ENCODE results near the gene DOP1A.
"Not testable (repeated sequence)": the region's sequence is repeated elsewhere in the genome, so short reads cannot be mapped to it uniquely, and the experiment has no call there.

Gene DOP1A

DNA sequence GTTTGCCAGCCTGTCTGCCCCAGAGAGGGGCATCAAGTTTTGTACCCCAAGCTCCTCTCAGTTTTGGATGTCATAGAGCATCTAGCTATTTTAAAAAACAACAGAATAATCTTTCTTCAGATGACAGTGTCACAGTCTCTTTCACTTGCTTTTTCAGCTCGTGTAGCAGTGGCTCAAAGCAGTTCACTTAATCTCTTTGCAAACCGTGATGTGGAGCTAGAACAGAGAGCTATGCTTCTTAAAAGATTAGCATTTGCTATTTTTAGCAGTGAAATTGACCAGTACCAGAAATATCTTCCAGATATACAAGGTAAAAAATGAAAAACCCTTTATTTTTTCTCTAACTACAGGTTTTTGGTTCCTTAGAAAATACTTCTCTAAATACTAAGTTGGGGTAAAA is 88.3 kb downstream of the DOP1A start:
- FAIRE-seq = no peak

DNA sequence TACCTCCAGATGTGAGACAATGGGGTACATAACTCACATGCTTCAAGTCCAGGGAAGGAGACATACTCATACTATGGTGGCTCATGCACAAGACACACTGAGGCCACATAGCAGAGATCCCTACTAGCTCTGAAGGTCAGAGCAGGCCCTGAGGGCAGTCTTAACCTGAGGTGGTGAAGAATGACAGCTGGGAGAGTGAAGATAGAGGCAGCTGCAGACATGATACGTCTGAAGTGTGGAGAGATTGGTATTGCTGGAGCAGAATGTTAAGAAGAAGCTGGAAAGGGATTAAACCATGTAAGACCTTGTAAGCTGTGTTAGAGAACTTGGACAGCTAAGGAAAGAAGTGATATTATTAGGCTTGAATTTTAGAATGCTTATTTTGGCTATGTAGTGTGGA is 92.7 kb downstream of the DOP1A start:
- FAIRE-seq = no peak

DNA sequence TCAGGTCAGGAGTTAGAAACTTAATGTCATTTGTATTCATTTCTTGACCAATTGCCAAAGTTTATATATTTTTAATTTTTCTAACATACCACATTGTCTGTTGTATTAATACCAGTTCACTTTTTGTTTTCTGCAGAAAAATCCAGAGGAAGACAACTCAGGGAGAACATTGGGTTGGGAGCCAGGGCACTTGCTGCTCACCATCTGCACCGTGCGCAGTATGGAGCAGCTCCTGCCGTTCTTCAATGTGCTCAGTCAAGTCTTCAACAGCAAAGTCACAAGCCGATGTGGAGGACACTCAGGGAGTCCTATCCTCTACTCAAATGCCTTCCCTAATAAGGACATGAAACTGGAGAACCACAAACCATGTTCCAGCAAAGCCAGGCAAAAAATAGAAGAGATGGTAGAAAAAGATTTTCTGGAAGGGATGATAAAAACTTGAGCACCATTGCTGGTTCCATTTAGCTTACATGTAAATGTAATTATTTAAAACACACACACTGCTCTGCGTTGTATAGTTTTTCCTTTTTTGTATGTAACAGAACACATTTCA is 100.3 kb downstream of the DOP1A start:
- no peak for FAIRE-seq

DNA sequence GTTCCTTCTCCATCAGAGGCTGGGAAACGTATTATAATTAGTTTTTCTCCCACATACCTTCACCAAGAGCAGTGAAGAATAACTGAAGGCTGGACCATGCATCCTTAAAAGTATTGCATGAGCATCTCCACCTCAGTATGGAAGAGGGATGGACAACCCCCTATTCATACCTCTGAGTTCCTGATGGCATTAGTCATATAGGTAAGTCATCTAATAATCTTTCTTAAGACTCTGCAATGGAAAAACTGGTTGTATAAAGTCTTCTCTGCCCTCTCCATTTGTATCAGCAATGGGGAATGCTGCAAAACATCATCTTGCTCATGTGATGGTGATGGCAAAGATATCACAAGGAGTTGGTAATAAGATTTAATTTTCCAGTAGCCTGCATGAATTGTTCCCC is 101.1 kb downstream of the DOP1A start:
- FAIRE-seq = no peak

DNA sequence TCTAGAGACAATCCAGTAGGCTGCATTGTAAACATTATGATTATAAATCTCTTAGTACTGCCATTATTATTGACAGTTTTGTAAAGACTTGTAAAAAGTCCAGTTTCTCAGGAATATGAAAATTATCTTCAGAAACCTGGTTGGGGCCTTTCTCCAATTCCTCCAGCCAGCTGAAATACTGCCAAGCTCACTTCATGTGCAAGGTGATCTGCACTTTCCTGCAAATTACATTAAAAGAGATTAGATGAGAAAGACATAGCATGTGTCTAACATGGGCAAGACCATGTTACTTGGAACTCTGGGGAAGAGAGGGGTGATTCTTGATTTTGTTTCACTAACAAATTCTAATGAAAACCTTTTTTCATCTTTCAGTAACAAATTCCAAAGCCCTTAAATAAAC is 101.6 kb downstream of the DOP1A start:
- no peak for FAIRE-seq

DNA sequence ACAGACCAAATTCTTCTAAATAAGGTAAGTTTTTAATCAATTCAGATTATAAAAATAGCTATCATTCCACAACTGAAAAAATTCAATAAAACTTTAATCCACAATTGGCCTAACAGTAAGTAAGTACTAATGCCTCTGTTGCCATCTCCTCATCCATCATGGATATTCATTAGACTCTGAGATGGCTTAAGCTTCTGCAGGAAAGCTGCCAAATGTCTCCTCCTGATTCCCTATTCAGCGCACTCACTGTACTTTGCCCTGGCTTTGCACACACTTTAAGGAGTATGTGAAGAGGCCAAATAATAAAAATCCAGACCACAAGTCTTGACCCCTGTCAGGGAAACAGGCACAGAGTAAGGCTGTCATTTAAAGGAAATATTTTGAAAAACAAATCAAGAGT is 102.0 kb downstream of the DOP1A start:
- FAIRE-seq = no peak

DNA sequence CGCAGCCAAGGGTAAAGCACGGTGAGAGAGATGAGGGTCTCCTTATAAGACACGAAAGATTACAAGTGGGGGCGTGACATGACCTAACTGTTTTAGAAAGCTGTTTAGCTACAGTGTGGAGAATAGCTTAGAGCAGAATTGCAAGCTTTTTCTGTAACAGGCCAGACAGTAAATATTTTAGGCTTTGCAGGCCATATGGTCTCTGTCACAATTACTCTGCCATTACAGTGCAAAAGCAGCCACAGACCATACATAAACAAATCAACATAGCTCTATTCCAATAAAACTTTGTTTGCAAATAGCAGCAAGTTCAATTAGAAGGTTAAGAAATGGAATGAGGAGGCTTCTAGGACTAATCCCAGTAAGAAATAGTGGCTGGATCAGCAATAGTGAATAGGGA is 108.8 kb downstream of the DOP1A start:
- peak; percentile 91 for FAIRE-seq

DNA sequence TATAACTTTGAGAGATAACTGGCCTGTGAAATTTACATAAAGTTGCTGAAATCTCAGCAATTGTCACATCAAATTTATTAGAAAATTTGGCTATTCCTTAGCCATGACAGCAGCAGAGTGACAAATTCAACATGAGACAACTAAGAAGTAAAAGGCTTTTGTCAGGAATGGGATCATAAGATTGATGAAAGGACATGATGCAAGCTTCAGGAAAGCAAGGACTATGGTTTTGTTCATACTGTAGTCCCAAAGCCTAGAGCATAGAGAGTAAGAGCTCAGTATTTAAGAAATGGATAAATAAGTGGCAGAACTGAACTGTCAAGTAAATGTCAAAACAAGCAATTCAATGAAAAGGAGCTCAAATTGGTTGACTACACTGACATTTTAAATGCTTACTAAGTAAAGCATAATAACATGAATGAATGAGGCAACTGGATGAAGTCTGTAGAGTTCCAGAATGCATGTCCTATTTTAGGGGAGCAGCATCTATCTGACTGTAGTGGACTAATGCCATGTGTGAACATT is 113.0 kb downstream of the DOP1A start:
- no peak for FAIRE-seq

DNA sequence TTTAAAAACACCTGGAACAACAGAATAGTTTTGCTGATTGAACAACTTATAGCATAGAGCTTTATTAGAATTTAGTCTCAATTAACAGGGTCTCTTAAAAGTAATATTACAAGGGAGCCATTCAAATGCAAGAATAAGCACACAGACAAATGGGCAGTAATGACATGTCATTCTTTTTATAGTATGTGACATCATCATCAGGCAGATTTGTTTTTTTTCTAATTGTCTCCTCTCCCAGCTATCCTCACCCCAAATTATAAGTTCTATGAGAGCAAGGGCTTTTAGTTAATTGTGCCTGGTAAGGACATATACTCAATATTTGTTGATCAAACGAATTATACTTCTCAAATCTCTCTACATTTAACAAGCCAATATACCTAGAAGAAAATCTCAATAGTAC is 114.6 kb downstream of the DOP1A start:
- no peak for FAIRE-seq

DNA sequence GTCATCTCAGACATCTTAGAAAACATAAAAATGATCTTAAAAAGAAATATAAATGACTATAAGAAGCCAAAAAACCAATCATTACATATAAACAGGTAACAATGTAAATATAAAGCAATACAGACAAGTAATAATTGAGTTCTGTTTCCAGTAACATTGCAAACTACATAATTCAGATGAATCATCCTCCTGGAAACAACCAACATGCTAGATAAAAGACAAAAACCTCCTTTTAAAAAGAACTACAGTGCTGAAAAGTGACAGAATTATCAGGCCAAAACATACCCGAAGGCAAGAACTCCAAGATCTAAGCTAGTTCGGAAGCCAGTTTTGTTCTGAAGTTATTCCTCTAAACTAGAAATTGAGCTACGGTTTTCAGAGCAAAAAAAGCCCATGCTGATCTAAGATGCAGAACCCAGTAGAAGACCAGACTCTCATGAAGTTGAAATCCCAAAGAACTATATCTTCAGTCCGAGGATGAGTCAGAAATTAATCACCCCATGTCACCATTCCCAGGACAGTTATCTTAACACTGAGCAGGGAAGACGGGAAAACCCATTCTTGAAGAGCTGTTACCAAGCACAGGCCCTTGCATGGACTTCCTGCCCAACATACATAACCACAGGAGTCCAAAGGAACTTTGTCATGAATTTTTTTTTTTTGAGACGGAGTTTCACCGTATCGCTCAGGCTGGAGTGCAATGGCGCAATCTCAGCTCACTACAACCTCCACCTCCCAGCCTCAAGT is 115.8 kb downstream of the DOP1A start:
- FAIRE-seq = no peak

DNA sequence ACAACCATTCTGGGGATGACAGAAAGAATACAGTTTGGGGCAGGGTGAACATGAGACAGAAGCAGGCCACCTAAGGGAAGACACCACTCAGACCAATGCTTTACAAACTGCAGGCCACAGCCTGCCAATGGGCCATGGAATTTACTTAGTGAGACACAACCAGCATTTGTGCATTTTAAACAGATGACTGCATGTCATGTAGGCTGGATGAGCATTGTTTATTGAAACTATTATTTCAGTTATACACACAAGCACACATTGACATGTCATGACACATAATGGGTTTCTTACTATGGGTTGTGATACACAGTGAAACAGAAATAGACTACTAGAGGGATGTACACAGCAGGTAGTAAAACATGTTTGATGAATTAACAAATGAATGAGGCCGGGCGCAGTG is 117.6 kb downstream of the DOP1A start:
- no peak for FAIRE-seq

DNA sequence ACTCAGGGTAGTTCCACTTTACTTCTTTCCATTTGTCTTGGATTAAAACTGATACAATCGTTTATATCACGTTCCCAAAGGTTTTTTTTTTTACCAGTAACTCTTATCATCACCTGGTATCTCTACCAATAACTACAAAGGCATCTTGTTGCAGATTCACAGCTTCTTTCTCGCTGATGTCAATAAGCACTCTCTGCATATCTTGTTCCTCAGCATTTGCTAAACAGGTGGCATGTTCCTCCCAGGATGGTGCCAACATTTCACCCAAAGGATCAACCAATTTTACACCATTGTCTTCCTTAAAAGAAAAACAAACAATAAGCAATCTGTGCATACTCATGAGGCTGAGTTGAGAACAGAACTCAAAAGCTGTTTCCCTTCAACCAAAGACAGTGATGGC is 121.0 kb downstream of the DOP1A start:
- no peak for FAIRE-seq

DNA sequence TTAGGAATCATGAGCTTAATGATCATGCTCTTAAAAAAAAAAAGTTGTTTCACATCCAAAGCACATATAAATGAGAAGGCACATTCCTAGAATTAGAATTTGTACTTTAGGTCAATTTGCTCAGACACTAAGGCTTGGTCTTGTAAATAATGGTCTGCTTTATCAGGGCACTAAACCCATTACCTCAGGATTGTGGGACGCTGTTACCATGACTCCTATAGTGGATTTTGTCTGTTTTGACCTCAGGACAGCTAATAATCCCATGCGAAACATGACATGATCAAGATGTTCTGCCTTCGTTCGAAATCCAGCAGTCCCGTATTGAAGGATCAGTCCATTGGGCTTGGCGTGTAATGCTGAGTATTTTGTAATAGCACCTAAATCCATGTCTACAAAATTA is 123.2 kb downstream of the DOP1A start:
- FAIRE-seq = no peak

DNA sequence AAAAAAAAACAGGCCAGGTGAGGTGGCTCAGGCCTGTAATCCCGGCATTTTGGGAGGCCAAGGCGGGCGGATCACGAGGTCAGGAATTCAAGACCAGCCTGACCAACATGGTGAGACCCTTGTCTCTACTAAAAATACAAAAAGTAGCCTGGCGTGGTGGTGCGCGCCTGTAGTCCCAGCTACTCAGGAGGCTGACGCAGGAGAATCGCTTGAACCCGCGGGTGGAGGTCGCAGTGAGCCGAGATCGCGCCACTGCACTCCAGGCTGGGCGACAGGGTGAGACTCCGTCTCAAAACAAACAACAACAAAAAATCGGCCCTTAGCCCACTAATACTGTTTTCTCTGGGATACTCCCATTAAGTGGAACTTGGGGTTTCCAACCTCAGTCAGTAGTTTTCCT is 124.5 kb downstream of the DOP1A start:
- FAIRE-seq = not testable (repeated sequence)

DNA sequence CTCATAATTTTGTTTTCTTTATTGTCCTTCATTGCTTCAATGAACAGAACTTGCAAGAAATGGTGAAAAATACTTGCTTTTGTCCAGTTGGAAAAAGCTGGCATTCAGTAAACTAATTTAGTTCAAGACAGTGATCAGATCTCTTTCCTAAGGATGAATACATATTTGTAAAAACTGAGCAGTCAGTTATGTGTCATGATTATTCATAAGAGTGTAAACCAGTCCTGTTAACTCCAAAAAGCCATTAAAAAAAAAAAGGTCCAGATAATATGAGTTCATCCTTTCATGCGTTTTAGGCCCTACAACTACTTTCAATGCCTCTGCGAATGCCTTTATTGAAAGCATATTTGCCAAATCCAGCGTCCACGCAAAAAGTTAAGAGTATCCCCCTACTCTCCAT is 125.0 kb downstream of the DOP1A start:
- FAIRE-seq = no peak

DNA sequence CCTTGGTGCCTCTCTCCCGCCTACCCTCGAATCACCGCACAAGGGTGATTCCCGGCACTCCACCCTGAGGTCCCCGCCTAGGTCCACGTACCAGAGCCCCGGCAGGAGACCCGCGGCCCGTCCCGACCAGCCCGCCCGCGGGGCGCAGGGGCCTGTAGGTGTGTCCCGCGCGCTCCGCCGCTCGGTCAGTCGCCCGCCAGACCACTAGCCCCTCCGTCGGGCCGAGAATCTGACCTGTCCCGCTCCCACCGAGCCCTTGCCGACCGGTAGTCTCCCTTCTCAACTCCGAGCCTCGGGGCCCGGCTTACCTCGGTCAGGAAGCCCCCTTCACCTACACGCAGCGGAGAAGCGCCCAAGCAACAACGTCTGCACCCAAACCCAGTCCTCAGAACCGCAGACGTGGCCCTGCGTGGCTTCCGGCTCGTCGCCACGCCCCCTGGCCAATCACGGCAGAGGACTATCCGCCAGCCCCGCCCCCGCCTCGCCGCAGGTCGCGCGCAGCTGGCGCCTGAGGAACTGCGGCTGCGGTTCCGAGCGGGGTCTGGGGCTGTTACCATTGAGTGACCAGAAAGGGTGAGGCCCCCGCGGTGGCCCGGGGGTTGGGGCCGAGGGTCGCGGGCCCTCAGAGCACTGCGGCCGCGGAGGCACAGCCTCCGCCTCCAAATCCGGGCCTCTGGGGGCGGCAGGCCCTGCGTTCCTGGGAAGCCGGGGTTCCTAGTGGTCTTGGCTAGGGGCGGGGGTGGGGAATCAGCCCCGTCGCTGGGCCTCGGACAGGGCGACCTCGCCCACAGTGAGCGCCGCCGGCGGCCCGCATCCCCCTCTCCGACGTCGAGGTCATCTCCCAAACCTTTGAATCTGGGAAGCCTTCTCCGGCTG is 125.6 kb downstream of the DOP1A start, which contains the start of the genes PGM3 and RWDD2A:
TSS of gene PGM3 (minus strand) at position 395 of the 876 bp plus-strand sequence. CDS start 2,253 bp downstream, outside the sequence.
TSS of gene RWDD2A (plus strand) at position 487 of the 876 bp plus-strand sequence. CDS start 1,095 bp downstream, outside the sequence.
- no peak for FAIRE-seq

DNA sequence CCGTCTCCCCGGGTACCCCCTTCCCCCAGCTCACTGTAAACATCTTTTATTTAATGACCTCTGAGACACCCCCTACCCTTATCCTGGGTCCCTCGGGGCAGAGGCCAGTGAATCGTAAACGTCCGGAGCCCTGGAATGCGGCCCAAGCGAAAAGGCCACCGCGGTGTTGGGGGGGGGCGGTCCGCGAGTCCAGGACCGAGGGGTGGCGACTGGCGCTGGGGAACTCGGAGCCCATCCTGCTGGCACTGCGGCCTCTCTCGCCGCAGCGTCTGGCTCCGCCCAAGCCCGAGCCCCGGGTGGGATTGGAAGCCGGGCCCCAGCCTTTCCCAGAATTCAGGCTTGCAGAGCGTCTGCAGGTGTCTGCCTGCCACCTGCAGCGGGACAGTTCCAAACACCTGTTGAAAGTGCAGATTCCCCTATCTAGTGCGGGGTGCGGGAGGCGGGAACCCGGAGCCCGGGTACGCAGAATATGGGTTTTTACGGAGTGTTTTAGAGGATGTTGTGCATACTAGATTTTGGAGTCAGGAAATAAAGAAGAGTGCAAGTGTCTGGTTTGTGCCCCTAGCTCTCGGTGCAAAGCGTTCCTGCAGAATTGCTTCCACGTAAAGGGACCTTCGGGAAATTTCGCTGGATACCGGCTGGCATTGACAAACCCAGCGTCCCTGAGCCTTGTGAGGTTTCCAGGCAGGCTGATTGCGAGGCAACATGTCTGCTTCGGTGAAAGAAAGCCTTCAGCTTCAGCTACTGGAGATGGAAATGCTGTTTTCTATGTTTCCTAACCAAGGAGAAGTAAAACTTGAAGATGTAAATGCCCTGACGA is 126.5 kb downstream of the DOP1A start:
- no peak for FAIRE-seq

DNA sequence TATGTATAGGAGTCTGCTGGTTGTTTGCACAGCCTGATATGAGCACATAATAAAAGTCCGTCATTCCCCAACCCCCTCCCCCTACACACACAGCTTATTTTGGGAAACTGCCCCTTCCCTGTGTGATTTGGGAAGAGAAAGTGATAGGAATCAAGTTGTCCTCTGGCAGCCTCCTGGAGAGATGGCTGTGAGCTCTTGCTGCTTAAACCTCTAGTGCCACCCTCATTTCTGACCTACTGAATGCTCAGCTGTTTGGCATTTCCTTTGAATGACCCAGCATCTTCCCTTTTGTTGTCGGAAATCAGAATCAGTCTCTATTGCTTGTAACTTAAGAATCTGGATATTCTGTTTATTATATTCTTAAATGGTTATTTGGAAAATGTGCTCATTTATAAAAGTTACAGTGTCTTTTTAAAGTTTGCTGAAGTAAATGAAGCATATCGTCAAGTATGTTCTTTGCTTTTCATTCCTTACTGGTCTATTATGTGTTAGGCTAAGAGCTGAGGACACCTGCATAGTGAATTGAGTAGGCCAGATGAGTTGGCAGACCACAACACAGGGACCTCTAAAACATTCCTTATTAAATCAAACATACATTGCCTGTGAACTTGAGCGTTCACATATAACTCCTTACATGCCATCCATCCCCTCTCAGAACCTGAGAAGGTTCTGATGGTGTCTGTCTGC is 131.2 kb downstream of the DOP1A start:
- FAIRE-seq = no peak

DNA sequence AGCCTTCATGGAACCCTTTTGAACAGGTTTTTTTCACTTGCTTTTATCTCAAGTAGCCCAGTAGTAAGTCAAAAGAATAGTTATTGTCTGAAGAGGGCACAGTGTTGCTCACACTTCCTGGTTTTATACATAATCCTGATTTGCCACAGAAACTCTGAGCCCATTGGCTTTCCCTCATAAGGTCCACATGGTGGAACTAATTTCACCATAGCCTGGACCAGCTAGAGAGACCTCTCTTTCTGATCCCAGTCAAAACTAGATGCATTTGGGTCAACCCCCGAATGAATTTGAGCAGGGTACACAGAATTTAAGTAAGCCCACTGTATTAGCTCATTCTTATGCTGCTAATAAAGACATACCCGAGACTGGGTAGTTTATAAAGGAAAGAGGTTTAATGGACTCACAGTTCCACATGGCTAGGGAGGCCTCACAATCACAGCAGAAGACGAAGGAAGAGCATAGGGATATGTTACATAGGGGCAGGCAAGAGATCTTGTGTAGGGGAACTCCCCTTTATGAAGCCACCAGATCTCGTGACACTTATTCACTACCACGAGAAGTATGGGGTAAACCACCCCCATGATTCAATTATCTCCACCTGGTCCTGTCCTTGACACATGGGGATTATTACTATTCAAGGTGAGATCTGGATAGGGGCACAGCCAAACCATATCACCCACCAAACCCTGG is 131.8 kb downstream of the DOP1A start:
- no peak for FAIRE-seq

DNA sequence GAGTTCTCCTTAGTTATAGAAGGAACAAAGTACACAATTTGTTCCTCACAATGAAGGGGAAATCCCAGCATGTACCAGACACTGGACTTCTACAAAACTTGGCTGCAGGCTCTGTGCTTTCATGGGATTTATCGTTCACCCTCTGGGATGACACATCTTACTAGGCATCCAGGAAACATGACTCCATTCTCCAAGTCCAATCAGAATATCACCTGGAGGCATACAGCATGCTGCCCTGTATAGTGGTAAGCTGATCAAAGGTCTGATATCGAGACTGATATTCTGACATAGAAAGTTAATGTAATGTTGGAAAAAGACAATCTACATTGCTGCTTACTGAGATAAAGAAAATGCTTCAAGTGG is 132.4 kb downstream of the DOP1A start:
- no peak for FAIRE-seq

DNA sequence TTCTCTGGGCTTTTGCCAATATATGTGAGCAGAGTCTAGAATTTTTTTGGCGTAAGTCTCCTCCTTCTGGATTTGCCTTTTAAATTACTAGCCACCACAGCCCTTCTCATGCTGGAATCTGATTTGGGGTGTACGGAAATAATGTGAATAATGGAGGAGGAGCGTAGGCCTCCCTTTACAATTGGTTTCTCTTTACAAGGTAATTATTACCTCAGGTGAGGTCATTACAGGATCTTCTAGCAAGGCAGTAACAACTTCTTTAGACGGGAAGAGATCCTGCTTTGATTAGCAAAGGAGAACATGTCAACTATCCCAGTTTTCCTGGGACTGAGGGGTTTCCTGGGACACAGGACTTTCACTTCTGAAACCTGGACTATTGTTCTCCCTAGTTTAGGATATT is 134.6 kb downstream of the DOP1A start:
- no peak for FAIRE-seq
